HUDEP-2 (cell line): ENCODE measurements around the gene PHF10.

Experiments used
- DNase-seq, 76 experiments: peaks; one replicate each; lab custom pipeline; 2025; ENCODE audit not compliant: unreplicated experiment in 76 of 76; lab: John Stamatoyannopoulos, UW

PHF10 gene

GRCh38 chr6:169685860-169686259 is 38.4 kb downstream of the PHF10 start:
- no peak for DNase-seq

- no peak for DNase-seq
Measured at GRCh38 chr6:169684056-169684455, 40.2 kb downstream of the PHF10 start.

GRCh38 chr6:169678342-169678741 is 46.0 kb downstream of the PHF10 start:
- DNase-seq, result no peak

- DNase-seq, result no peak
Measured at GRCh38 chr6:169677096-169677495, 47.2 kb downstream of the PHF10 start.

GRCh38 chr6:169675011-169675410 is 49.3 kb downstream of the PHF10 start:
- no peak for DNase-seq

- DNase-seq, result no peak
Measured at GRCh38 chr6:169671563-169671962, 52.7 kb downstream of the PHF10 start.

GRCh38 chr6:169669889-169670288 is 54.4 kb downstream of the PHF10 start:
- DNase-seq, result no peak

- DNase-seq, result no peak
Measured at GRCh38 chr6:169669147-169669546, 55.2 kb downstream of the PHF10 start.

GRCh38 chr6:169668203-169668847 is 56.0 kb downstream of the PHF10 start:
- no peak for DNase-seq

- DNase-seq, result no peak
Measured at GRCh38 chr6:169667716-169668115, 56.6 kb downstream of the PHF10 start.

- DNase-seq, result no peak
Measured at GRCh38 chr6:169666441-169666840, 57.9 kb downstream of the PHF10 start.

GRCh38 chr6:169665289-169665688 is 59.0 kb downstream of the PHF10 start:
- DNase-seq, result no peak

GRCh38 chr6:169664227-169664626 is 60.1 kb downstream of the PHF10 start:
- no peak for DNase-seq

GRCh38 chr6:169663468-169663867 is 60.8 kb downstream of the PHF10 start:
- no peak for DNase-seq

- DNase-seq, result no peak
Measured at GRCh38 chr6:169661391-169661756, 62.9 kb downstream of the PHF10 start.

GRCh38 chr6:169660751-169661390 is 63.4 kb downstream of the PHF10 start:
- no peak for DNase-seq

GRCh38 chr6:169659820-169660610 is 64.3 kb downstream of the PHF10 start:
- DNase-seq, result no peak

- no peak for DNase-seq
Measured at GRCh38 chr6:169657284-169657610, 67.1 kb downstream of the PHF10 start.

GRCh38 chr6:169656546-169657283 is 67.6 kb downstream of the PHF10 start:
- no peak for DNase-seq

GRCh38 chr6:169654598-169655391 is 69.5 kb downstream of the PHF10 start:
- DNase-seq, result peak in 55 of 76 experiments; percentile 6 to 68 (median 39)
